HuH-7 (cell line): Measurements from ENCODE around the gene TPP2.

Experiments
- DNase-seq: peaks from one replicate; pipeline ENCODE4 v3.0.0; 2011; ENCODE audit warnings: low spot score

The TPP2 gene

GRCh38 chr13:102694937-102695336, 98.2 kb downstream of the TPP2 start, which contains the start of gene METTL21C:
METTL21C (minus strand) TSS chr13:102695044; CDS start chr13:102694498, 546 bp downstream.
- DNase-seq: no peak

GRCh38 chr13:102696465-102696864, 99.7 kb downstream of the TPP2 start:
- DNase-seq: no peak

DNA sequence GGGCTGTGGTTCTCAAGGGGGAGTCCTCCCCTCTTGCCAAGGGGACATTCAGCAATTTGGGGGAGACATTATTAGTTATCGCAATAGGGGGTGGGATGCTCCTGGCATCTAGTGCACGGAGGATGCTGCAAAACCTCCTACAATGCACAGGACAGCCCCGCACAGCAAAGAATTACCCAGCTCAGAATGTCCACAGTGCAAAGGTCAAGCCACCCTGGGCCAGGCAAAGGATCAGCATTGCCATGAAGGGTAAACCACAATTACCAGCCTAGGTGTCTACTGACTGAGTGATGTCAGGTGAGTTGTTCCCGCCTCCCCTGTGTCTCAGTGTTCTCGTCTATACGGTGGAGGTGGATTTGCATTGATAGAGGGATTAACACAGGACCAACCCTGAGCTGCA, 100.5 kb downstream of the TPP2 start:
- no peak for DNase-seq

- DNase-seq: no peak
These were observed 101.3 kb downstream of the TPP2 start for GRCh38 chr13:102697929-102698648.

- no peak for DNase-seq
These were observed 101.8 kb downstream of the TPP2 start for GRCh38 chr13:102698649-102698980.

GRCh38 chr13:102699504-102699903, 102.7 kb downstream of the TPP2 start:
- DNase-seq: no peak

- DNase-seq: no peak
These were observed 103.6 kb downstream of the TPP2 start for GRCh38 chr13:102700088-102701031.

DNA sequence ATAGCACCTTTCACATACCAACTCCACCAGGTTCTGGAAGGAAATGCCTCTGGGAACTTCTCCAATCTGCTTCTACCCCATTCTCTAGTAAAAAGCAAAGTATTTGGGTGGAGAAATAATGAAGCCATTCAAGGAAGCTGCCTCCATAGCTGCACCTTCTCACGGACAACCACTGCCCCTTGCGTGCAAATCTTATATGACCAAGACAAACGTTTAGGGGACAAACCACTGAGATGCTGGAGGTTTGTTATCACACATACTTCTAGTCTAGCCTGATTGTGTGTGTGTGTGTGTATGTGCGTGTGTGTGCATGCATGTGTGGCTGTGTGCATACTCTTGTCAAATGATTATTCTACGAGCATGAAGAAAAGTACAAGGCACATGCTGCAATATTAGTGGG, 104.5 kb downstream of the TPP2 start:
- no peak for DNase-seq

DNA sequence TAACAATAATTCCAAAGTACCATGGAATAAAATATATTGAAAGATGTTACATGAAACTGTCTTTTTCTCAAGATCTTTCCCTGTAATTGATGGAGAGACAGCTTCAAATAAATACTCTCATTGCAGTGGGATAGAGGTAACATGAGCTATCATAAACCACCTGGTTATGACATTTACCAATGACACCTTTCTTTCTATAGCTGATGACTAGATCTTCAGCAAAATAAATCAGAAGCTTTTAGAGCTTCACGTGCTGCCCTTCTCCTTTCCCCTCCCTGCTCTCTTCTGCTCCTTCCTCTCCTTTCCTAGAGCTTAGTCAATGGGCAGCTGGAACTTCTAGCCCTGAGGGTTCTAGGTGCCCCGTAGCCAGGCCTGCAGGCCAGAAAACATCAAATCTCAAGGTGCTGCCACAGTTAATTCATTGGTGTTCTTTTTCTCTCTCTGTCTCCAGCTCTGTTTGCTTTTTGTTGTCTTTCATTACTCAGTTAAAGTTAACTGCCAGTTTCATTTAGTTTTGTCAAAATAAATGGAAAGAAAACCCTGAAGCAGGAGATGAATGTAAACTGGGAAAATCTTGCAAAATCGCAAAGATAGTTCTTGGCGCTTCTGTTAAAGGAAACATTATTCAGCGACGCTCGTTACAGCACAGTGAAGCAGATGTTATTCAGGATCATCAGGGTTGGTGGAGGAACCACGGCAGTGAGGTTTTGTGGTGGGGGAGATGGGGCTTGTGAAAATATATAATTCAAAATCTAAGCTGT, 106.4 kb downstream of the TPP2 start:
- no peak for DNase-seq

GRCh38 chr13:102703726-102704035, 106.9 kb downstream of the TPP2 start:
- no peak for DNase-seq

- no peak for DNase-seq
These were observed 107.7 kb downstream of the TPP2 start for GRCh38 chr13:102704238-102705058.

DNA sequence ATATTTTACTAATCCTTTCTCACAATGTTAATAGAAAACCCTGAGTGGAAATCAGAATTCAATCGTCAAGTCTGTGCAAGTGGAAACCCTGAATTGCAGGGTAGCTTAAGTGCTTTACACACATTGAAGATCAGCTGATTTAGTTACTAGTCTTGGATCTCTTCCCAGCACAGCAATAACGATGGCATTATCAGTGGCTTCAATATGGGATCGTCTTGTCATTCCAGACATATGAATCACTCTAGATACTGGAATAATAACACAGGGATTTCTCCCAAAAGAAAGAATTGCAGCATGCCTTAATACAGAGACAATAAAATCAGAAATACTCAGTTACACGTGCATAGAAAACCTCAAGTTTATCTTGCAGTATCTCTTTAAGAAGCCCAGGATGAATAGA, 110.7 kb downstream of the TPP2 start:
- DNase-seq: no peak

DNA sequence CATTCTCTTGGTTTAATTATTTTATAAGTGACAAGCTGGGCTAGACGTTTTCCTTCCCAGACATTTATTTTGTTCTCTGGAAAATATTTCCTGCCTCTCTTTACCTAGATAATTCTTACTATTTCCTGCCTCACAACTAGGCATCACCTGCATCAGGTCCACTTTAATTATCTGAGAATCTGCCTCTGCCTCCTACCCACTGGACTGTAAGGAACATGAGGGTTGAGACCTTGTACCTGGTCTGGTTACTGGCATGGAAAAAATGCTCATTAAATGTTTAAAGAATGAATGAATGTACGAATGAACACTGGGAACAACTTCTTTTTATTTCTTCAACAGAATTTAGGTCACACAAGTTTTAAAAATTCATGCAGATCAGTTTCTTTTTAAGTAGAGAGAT, 111.4 kb downstream of the TPP2 start:
- no peak for DNase-seq

DNA sequence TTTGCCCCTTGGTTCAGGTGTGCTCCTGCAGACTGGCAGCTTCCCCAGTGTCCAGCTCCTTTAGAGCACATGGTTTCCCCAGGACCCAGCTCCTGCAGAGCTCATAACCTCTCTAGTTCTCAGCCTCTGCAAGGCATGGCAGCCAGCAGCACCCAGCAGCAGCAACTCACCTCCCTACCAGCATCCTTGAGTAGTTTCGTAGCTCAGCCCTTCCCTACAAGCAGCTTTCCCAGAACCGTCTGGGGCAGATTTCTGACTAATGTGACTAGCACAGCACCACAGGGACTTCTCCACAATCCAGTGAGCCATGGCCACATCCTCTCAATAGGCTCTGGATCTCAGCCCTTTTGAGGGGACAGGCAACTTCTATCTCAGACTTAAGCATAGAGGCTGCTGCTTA, 112.2 kb downstream of the TPP2 start:
- no peak for DNase-seq

DNA sequence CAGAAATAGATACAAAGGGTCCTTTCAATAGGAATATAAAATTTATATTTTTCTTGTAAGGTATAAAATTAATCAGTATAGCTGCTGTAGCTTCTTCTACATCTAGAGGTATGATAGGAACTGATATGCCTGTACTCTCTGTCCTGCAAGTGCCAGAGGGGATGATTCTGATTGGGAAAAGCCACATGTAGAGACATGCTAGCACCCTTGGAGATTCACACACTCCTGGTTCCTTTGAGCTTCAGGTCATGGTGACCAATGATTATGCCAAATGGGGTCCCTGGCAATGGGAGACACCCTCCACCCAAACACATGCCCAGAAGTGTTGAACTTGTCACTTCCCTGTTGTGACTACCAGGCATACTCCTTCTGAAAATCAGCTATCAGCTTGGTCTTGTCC, 112.8 kb downstream of the TPP2 start:
- no peak for DNase-seq

DNA sequence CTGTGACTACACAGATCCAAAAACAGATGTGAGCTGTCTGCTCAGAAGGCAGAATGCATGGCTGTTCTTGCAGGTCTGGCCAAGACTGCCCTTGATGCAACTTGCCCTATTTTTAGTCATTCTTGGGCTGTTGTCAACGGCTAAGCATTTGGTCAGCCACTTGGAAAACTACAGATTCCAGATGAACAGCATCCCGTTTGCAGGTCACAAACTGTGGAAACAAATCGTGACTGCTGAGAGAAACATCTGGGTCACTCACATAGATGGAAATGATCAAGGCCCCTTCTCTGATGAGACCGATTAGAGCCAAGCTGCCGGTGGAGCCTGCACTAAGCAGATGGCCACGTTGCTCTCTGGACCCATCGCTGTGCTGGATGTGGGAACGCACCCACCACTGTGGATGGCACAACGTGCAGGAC, 113.5 kb downstream of the TPP2 start:
- no peak for DNase-seq

- no peak for DNase-seq
These were observed 118.7 kb downstream of the TPP2 start for GRCh38 chr13:102715447-102715846.

- DNase-seq: no peak
These were observed 122.0 kb downstream of the TPP2 start for GRCh38 chr13:102718746-102719145.

DNA sequence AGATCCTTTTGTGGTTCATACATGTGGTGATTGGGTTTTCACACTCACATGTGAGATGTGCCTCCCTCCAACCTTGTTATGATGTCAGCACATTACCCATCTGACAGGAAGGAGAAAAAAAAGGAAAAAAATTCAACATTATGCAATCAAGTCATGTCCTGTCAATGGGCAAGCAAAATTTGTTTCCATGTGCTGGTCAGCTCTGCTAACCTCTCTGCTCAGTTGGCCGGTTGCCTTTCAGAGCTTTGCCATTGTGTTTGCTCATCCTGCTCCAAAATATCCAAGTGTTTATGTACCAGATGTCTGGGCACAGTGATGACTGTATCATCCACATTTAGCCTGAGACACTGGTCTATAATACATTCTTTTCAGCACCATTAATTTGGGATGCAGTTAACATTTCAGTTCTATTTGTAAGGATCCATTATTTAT, 125.0 kb downstream of the TPP2 start:
- no peak for DNase-seq

GRCh38 chr13:102724923-102725322, 128.1 kb downstream of the TPP2 start:
- peak; percentile 16 for DNase-seq

DNA sequence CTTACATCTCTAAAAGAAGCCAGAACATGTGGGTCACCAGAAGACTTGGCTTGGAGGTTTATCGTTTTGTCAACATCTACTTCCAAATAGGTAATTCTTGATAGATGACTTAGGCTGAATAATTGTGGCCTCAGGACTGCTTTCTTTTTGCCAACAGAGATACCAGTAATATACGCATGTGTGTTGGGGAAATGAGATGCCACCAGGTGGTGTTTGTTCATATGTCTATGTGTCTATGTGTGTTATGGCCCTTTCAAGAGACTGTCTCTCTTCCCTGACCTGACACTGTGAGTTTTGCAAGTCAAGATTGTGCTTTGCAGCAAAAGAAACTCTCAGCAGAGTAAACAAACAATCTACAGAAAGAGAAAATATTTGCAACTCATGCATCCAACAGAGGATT, 129.6 kb downstream of the TPP2 start:
- DNase-seq: no peak
